Mononuclear cell (primary cell): ENCODE data around the gene HNRNPA1. TPM values are rescaled to one million over a fixed set of nuclear protein-coding genes. Genes with fewer than 3 reads are reported as not detected.
A peak's percentile ranks its signal among the peaks of the same experiment; 100 is the strongest.
"Not testable (repeated sequence)": the region's sequence is repeated elsewhere in the genome, so short reads cannot be mapped to it uniquely, and the experiment has no call there.

Source experiments
- H3K27me3 ChIP-seq: 2 replicates; pipeline ENCODE4 v1.6.0; 2011; ENCODE audit warnings: low read length, control low read depth; ENCODE audit not compliant: insufficient read depth
- H3K4me1 ChIP-seq: 2 replicates; pipeline ENCODE4 v1.5.1; 2011; ENCODE audit warnings: mild to moderate bottlenecking, low read length, control low read depth; ENCODE audit not compliant: insufficient read depth
- H3K4me3 ChIP-seq: 2 replicates; pipeline ENCODE4 v1.5.1; 2011; ENCODE audit warnings: mild to moderate bottlenecking, low read length, moderate library complexity
- H3K9me3 ChIP-seq: 2 replicates; pipeline ENCODE4 v1.5.1; 2011; ENCODE audit warnings: low read depth, mild to moderate bottlenecking, control low read depth, low read length
- total RNA-seq: library from RNA; depleted of rRNA; stranded (reverse); fragments of >200 nt; gene quantifications from one replicate; pipeline ENCODE4 v1.2.3, GENCODE V29; 2012

The HNRNPA1 gene
- total RNA-seq, 1 donor, result 766 TPM

DNA sequence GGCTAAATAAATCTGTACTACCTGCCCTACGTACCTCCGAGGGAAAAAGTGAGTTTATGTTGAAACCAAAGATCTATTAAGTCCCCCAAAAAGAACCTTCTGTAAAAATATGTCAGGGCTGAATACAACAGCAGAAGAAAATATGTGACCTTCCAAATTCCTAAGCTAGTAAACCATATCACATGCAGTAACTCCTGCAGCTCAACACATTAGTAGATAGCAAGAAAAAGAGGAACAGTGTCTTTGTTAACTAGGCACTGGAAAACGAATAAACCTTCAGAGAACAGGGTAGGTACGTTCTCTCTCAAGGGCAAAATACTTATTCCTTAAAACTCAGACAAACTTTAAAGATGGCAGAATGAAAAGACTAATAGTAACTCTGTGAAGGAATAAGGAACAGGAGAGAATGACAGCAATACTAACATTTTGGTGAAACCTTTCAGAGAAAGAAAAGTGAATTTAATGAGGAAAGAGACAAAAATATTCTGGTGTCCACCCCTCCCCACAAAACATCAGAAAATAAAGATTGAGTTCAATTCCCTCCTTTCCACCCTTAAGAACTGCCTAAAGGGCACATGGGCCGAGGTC, 18.6 kb upstream of the HNRNPA1 start:
- Histone ChIP-seq H3K9me3 (no peaks in the 10 kb centered on the region), H3K4me3 (no peak overlapping the region), H3K27me3 (no peaks in the 10 kb centered on the region), H3K4me1 (peaks cover 32% of the 10 kb centered on the region)

DNA sequence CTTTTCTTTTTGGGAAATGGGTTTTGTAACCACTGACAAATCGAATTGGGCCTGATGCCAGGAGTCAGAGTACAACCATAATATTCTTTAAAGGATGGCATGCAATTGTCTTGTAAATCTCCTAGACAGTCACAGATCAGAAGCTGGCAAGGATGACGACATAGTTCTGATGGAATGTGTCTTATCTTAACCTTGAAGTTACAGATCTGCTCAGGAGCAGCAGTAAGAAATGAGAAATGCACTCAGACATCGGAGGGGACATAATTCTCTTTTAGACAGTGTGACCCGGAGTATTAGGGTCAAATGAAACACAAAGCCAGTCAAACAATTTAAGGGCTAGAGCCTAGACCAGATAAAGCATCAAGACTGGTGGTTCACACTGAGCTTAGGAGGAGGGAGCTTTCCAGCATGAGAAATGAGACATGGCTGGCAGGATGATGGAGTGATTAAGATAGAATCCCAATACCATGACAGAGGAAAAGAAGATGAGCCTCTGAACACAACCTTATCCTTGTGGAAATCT, 18.1 kb upstream of the HNRNPA1 start:
- H3K9me3 ChIP-seq, result no peaks in the 10 kb centered on the region
- peaks cover 32% of the 10 kb centered on the region for H3K4me1 ChIP-seq
- H3K4me3 ChIP-seq, result no peak overlapping the region
- no peaks in the 10 kb centered on the region for H3K27me3 ChIP-seq

DNA sequence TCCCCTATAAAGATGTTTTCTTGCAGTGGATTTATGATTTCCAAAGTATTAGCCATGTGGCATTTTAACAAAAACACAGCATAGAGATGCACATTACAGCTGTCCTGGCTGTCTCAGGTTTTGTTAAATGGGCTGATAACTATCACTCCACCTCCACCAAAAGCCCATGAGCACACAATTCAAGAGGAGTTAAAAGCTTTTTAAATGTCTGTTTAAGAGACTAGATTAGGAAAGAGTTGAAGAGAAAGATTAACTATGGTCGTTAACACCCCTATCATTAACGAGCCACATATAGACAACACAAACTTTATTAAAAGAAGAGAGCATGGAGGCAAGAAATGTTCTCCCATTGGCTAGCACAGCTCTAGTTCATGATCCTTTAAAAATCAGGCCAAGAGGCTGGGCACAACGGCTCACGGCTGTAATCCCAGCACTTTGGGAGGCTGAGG, 15.1 kb upstream of the HNRNPA1 start:
- no peaks in the 10 kb centered on the region for H3K27me3 ChIP-seq
- H3K4me3 ChIP-seq, result no peak overlapping the region
- H3K9me3 ChIP-seq, result no peaks in the 10 kb centered on the region
- H3K4me1 ChIP-seq, result peaks cover 17% of the 10 kb centered on the region

DNA sequence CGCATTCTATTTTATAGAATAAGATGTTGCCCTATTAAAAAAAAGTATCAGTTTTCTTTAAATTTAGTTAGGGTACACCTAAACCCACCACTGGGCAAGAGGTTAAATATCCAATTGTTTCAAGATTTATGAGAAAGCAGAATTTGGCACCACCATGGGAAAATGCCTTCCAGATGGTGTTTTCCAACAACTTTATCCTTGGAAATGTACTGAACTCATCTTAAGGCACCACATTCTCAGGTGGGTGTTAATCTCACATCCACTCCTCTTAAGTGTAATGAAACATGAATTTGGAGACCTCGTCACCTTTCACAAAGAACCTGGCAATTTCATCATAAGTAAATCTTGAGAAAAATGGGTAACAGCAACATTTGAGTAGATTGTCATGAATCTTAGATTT, 13.7 kb upstream of the HNRNPA1 start:
- Histone ChIP-seq H3K9me3 (no peaks in the 10 kb centered on the region), H3K4me3 (no peak overlapping the region), H3K4me1 (peaks cover 9% of the 10 kb centered on the region), H3K27me3 (no peaks in the 10 kb centered on the region)

DNA sequence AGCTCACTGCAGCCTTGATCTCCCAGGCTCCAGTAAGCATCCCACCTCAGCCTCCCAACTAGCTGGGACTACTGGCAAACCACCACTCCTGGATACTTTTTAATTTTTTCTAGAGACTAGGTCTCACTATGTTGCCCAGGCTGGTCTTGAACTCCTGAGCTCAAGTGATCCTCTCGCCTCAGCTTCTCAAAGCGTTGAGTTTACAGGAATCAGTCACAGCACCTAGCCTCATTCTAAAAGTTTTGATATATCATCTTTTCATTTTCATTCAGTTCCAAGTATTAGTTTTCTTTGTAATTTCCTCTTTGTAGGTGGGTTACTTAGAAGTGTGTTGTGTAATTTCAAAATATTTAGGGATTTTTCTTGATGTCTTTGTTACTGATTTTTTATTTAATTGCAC, 10.2 kb upstream of the HNRNPA1 start:
- Histone ChIP-seq H3K27me3 (no peaks in the 10 kb centered on the region), H3K4me3 (no peak overlapping the region), H3K4me1 (no peaks in the 10 kb centered on the region), H3K9me3 (no peaks in the 10 kb centered on the region)

DNA sequence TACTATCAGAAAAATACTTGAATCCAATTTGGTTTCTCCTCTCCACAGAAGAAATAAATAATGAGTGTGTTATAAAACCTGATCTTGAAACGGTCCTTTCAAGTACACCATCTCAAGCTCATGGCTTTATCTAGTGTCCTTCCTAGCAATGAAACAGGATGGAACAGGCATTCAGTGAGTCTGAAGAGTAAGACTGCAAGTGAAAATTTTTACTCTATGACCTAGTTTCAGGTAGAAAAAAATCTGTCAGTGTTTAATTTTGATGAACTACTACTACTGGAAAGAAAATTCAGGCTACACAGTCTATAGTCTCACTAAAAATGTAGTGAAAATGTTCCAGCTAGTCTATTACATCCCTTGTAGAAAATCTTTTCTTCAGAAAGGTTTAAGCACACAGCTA, 8.3 kb upstream of the HNRNPA1 start:
- Histone ChIP-seq H3K27me3 (no peaks in the 10 kb centered on the region), H3K9me3 (no peaks in the 10 kb centered on the region), H3K4me3 (no peak overlapping the region), H3K4me1 (peaks cover 5% of the 10 kb centered on the region)

DNA sequence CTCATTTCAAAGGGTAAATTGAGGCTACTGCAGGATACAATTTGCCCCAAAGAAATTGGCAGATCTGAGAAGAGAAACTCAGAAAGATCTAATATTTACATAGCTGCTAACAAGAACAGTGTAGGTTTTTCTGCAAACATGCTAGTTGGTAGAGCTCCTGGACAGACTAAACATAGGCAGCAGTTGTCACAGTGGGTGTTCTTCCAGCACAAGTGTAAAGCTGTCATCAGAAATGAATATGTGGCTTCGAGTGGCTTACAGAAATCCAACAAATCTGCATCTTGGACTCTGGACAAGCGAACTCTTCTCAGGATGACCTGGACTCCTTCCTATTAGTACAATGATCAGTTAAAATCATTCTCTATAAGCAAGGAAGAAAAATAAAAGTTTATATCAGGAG, 6.5 kb upstream of the HNRNPA1 start:
- no peak overlapping the region for H3K4me3 ChIP-seq

DNA sequence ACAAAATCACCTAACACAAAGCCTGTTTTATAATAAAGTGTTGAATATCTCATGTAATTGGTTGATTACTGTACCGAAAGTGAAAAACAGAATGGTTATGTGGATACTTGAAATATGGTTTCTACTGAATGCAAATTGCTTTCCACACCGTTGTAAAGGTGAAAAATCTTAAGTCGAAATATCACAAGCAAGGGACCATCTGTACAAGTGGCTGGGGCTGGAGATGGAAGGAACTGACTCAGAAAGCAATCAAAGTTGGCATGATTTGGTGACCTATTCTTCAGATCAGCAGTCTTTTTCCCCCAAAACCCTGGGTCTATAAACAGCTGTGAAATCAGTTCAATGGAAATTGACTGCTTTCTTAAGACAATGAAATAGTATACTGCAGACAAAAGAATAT, 4.2 kb upstream of the HNRNPA1 start:
- Histone ChIP-seq H3K4me1 (peaks cover 30% of the 10 kb centered on the region), H3K27me3 (no peaks in the 10 kb centered on the region), H3K9me3 (no peaks in the 10 kb centered on the region), H3K4me3 (no peak overlapping the region)

More for the DNA sequence above, 6.5 kb upstream of the HNRNPA1 start:
- H3K4me1 ChIP-seq, result peaks cover 22% of the 10 kb centered on the region
- H3K27me3 ChIP-seq, result no peaks in the 10 kb centered on the region
- H3K9me3 ChIP-seq, result no peaks in the 10 kb centered on the region

DNA sequence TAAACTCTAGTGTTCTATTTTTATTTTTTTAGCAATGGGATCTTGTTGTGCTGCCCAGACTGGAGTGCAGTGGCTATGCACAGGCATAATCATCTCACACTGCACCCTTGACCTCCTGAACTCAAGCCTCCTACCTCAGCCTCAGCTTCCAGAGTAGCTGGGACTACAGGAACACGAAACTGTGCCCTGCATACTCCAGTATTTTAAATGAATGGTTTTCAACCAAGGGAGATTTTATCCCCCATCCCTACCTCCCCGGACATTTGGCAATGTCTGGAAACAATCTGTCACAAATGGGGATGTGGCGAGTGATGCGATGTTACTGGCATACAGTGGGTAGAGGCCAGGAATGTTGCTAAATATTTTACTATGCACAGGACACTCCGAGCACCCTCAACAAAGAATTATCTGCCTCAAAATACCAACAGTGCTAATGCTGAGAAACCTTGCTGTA, 2.7 kb upstream of the HNRNPA1 start:
- Histone ChIP-seq H3K4me3 (no peak overlapping the region), H3K4me1 (peaks cover 45% of the 10 kb centered on the region), H3K27me3 (no peaks in the 10 kb centered on the region), H3K9me3 (no peaks in the 10 kb centered on the region)

DNA sequence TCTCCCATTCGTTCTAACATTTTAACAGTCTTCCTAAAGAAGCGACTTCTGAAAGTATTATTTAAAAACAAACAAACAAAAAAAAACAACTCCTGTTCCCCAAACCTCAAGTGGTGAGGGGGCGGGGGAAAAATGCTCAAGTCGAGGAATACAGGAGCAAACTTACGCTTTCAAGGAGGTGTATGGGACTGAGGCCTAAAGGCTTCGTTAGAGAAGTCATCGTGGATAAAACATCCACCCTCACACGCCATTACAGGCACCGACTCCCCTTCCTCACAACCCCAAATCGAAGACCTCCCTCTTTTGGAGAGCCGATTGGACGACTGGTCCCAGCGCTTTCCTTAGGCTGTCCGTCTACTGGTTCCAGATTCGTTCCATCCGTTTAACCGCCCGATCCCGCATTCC, 1.3 kb upstream of the HNRNPA1 start:
- Histone ChIP-seq H3K27me3 (no peaks in the 10 kb centered on the region), H3K4me1 (peaks cover 58% of the 10 kb centered on the region), H3K4me3 (peak overlapping the region; percentile 75), H3K9me3 (no peaks in the 10 kb centered on the region)

DNA sequence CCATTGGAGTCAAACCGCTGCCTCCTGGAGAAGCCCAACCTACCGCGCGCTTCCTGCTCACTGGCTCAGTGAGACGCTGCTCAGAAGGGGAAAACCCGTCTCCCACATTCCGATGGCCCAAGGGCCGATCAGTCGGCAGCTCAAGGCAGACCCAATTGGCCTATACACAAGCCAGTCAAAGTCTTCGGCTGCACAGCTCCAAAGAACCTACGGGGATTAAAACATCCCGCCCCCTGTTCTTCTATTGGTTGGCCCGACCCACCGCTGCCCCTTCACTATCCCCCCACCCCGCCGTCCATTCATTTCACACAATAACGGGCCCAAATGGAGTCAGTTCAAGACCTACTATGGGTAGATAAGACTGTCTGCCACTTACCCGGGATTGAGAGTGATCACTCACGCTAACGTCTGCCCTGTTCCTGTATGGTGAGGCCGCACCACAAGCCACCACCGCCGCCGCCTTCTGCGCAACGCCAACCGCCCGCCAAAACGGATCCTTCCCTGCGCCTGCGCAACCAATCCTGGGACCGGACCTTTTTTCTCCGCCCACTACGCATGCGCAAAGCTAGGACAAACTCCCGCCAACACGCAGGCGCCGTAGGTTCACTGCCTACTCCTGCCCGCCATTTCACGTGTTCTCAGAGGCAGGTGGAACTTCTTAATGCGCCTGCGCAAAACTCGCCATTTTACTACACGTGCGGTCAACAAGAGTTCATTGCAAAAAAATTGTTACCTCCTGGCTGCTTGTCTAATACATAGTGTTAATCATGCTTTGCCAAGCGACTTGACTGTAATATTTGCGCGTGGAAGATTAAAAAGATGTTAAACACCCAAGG, 676 bp upstream of the HNRNPA1 start, which contains the start of gene CBX5:
Gene CBX5 (minus strand): TSS at position 491 of the 836 bp plus-strand sequence. CDS start 22,472 bp downstream, outside the sequence.
- H3K4me1 ChIP-seq, result peaks cover 64% of the 10 kb centered on the region
- no peaks in the 10 kb centered on the region for H3K27me3 ChIP-seq
- no peaks in the 10 kb centered on the region for H3K9me3 ChIP-seq
- peak within 1 kb of the TSS; percentile 75 for H3K4me3 ChIP-seq

DNA sequence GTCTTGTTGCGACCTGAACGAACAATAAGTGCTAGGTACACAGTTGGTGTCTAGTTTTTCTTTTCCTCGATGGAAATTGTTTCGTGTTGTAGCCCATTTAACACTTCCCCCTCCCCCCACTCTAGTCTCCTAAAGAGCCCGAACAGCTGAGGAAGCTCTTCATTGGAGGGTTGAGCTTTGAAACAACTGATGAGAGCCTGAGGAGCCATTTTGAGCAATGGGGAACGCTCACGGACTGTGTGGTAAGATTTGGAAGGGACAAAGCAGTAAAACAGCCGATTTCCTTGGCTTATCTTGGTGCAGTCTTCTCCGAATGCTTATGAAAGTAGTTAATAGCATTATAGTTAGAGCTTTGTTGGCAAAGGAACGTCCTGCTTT, 724 bp downstream of the HNRNPA1 start:
- Histone ChIP-seq H3K4me1 (peaks cover 76% of the 10 kb centered on the region), H3K4me3 (peak overlapping the region; percentile 75)
- not testable (repeated sequence) for H3K9me3 ChIP-seq, H3K27me3 ChIP-seq

DNA sequence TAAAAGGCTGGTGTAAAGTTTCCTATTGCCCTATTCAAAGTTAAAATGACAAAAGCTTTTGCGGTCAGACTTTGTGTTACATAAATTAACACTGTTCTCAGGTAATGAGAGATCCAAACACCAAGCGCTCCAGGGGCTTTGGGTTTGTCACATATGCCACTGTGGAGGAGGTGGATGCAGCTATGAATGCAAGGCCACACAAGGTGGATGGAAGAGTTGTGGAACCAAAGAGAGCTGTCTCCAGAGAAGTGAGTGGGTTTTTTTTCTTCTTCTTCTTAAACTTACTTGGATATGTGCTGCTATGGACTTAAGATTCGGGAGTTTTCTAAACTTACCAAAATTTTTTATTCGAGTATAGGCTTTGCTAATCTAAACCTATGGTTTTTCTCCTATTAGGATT, 1.2 kb downstream of the HNRNPA1 start:
- H3K4me1 ChIP-seq, result peaks cover 80% of the 10 kb centered on the region
- not testable (repeated sequence) for H3K9me3 ChIP-seq, H3K27me3 ChIP-seq
- H3K4me3 ChIP-seq, result peak overlapping the region; percentile 75

DNA sequence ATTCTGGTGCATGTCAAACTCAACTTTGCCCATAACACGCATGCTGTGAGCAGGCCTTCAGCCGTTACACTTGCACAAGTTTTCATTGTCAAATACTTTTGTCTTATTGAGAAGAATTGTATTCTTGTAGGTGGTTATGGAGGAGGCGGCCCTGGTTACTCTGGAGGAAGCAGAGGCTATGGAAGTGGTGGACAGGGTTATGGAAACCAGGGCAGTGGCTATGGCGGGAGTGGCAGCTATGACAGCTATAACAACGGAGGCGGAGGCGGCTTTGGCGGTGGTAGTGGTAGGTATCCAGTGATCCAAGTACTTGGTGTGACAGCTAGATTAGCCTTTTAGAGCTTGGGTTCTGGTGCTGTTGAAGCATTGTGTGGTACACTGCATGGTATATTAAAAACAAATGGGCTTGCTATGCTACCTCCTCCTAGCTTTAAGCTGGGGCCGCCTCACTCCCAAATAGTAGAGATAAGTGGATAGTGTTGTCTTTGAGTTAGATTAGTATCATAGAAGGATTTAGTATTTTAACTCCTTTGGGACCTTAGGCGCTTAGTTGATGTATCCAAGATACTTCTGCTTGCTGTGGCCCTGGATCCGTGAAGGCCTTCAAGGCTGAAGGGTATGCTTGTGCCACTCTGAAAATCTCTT, 2.5 kb downstream of the HNRNPA1 start:
- Histone ChIP-seq H3K27me3 (no peaks in the 10 kb centered on the region), H3K4me1 (peaks cover 73% of the 10 kb centered on the region), H3K4me3 (peak overlapping the region; percentile 15), H3K9me3 (no peaks in the 10 kb centered on the region)

DNA sequence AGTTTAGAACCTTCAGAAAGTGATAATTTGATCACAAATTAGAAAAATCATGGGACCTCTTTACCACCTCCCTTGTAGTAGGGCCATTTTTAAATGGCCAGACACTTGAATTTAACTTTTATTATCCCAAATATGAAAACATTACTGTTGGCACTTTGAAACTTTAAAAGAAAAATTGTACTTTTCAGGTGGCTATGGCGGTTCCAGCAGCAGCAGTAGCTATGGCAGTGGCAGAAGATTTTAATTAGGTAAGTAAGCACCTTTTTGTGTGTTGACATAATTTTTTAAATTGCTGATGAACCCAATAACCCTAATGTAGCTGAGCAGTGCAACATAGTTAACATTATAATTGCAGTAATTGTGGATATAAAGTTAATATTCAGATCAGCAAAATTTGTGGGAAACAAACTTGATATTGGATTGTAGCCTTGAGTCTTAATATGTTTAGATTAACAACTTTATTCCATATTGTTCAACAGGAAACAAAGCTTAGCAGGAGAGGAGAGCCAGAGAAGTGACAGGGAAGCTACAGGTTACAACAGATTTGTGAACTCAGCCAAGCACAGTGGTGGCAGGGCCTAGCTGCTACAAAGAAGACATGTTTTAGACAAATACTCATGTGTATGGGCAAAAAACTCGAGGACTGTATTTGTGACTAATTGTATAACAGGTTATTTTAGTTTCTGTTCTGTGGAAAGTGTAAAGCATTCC, 3.7 kb downstream of the HNRNPA1 start:
- H3K4me3 ChIP-seq, result not testable (repeated sequence)

More for the DNA sequence above, 3.7 kb downstream of the HNRNPA1 start:
- not testable (repeated sequence) for H3K9me3 ChIP-seq, H3K27me3 ChIP-seq
- H3K4me1 ChIP-seq, result peaks cover 73% of the 10 kb centered on the region
